ENCODE data around the gene ITPKC. TPM values are rescaled to one million over a fixed set of nuclear protein-coding genes. Genes with fewer than 3 reads are reported as not detected.

ITPKC gene
- total and polyA plus RNA-seq, 2 of the 13 experiments (the other 11 are each of a cell fraction or from before 2014, with no cell fraction given): 6.9 to 11.2 TPM

DNA sequence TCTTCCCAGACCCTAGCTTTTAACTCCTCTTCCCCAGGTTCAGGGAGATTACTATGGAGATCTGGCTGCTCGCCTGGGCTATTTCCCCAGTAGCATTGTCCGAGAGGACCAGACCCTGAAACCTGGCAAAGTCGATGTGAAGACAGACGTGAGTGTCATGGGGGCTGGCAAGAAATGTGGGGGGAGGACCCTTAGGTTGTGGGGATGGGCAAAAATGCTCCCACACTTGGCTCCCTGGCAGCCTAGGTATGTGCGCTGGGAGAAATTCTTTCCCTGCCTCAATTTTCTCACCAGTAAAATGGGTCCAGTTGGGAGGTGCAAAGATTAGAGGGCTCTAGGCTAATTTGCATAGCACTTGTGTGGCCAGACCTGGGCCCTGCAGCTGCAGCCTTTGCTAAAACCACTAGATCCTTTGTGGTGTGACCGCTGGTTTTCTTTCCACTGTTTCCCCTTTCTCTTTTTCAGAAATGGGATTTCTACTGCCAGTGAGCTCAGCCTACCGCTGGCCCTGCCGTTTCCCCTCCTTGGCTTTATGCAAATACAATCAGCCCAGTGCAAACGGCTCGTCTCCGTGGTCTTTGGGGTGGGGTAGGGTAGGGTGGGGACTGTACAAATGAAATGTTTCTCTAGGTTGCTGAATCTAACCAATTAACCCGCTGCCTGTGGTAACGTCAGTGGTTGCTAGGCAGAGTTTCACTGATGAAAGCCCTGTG is 60.2 kb downstream of the ITPKC start:
- peak; percentile 93 for DNase-seq (ENCODE audit: low spot score)
- Histone ChIP-seq H3K27me3 (ENCODE audit: control insufficient read depth in 1 of 2, insufficient read depth in 2 of 2, low read length in 2 of 2) (no peaks in the 10 kb centered on the region; a peak in 1 of 5 replicates), H4K20me1 (ENCODE audit: insufficient read depth, low read length) (no peaks in the 10 kb centered on the region), H3K4me3 (replicated peaks in 1 of 3; ENCODE audit: insufficient read depth in 1 of 3, low read depth in 2 of 3, low read length in 3 of 3) (peak overlapping the region; percentile 54 to 81 (median 62)), H3K79me2 (ENCODE audit: insufficient read depth, low read length) (no peaks in the 10 kb centered on the region), H3K4me2 (ENCODE audit: low read depth, low read length) (peak overlapping the region; percentile 95), H3K9me3 (ENCODE audit: low read length) (no peaks in the 10 kb centered on the region), H3K27ac (ENCODE audit: extremely low read length, insufficient read depth, low read length) (peak overlapping the region; percentile 97), H3K4me1 (ENCODE audit: insufficient read depth, low read length) (peaks cover 31% of the 10 kb centered on the region), H2AFZ (ENCODE audit: low read length) (peak overlapping the region; percentile 16), H3K9ac (ENCODE audit: insufficient read depth, low read depth, low read length) (peak overlapping the region; percentile 90), H3K36me3 (replicated peaks in 1 of 2; ENCODE audit: control insufficient read depth in 1 of 2, insufficient read depth in 2 of 2, low read length in 2 of 2) (no peaks in the 10 kb centered on the region)
- whole genome bisulfite sequencing (ENCODE audit: low lambda C conversion rate): 17% methylated on average over 12 of the region's 13 CpGs
- intact Hi-C loops (cut with micrococcal nuclease; ENCODE audit: unreplicated experiment) (no loop called here), in situ Hi-C loops (cut with HindIII; ENCODE audit: extremely low pct_ligation_motif_present, low pct_unique_long_range_greater_than_20kb) (no loop called here)
- ChIA-PET CTCF (ENCODE audit: low intra/inter-chr PET ratio, low total read pairs) (no interaction called here), POLR2A (interaction anchor here (0.6 to 4.1 kb wide), 19 partner anchors 9 to 351 kb away, joined by 3 to 90 read pairs (median 8); partner anchors contain the start of genes ACTMAP, COQ8B, EGLN2 and ITPKC)
- no peak for FAIRE-seq
- ATAC-seq: peak; percentile 78
- BruUV-seq (replicated peaks): no TSS peak
- TF ChIP-seq CREB1 (IDR thresholded peaks at IDR 0.05) (peak; percentile 88), CREB1 (CRISPR knock-in tag; IDR thresholded peaks at IDR 0.05) (peak; percentile 98), HNF4A (CRISPR knock-in tag; IDR thresholded peaks at IDR 0.05) (0 out of 2 replicates have a peak, but pooled peaks have one; percentile 14), ZNF446 (CRISPR knock-in tag; IDR thresholded peaks at IDR 0.05) (no peak), ZNF382 (CRISPR knock-in tag; IDR thresholded peaks at IDR 0.05; ENCODE audit: borderline replicate concordance) (no peak), SNAPC2 (CRISPR knock-in tag; IDR thresholded peaks at IDR 0.05) (no peak), NFYC (CRISPR knock-in tag; IDR thresholded peaks at IDR 0.05) (peak; percentile 73), ZNF788 (CRISPR knock-in tag; IDR thresholded peaks at IDR 0.05; ENCODE audit: borderline replicate concordance) (0 out of 2 replicates have a peak, but pooled peaks have one; percentile 18), KMT2B (CRISPR knock-in tag; IDR thresholded peaks at IDR 0.05) (0 out of 2 replicates have a peak, but pooled peaks have one; percentile 23), ZNF598 (CRISPR knock-in tag; IDR thresholded peaks at IDR 0.05; ENCODE audit: borderline replicate concordance) (no peak), HNRNPLL (IDR thresholded peaks at IDR 0.05; ENCODE audit: low read depth, low read length, poor library complexity, severe bottlenecking) (no peak)
- TF ChIP-seq, protein P1, sequence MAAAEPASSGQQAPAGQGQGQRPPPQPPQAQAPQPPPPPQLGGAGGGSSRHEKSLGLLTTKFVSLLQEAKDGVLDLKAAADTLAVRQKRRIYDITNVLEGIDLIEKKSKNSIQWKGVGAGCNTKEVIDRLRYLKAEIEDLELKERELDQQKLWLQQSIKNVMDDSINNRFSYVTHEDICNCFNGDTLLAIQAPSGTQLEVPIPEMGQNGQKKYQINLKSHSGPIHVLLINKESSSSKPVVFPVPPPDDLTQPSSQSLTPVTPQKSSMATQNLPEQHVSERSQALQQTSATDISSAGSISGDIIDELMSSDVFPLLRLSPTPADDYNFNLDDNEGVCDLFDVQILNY (CRISPR knock-in tag; conservative IDR thresholded peaks at IDR 0.05): no peak
- TF ChIP-seq, protein P2, sequence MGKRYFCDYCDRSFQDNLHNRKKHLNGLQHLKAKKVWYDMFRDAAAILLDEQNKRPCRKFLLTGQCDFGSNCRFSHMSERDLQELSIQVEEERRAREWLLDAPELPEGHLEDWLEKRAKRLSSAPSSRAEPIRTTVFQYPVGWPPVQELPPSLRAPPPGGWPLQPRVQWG (CRISPR knock-in tag; IDR thresholded peaks at IDR 0.05; ENCODE audit: borderline replicate concordance, low read depth): no peak
- TF ChIP-seq, protein P3, sequence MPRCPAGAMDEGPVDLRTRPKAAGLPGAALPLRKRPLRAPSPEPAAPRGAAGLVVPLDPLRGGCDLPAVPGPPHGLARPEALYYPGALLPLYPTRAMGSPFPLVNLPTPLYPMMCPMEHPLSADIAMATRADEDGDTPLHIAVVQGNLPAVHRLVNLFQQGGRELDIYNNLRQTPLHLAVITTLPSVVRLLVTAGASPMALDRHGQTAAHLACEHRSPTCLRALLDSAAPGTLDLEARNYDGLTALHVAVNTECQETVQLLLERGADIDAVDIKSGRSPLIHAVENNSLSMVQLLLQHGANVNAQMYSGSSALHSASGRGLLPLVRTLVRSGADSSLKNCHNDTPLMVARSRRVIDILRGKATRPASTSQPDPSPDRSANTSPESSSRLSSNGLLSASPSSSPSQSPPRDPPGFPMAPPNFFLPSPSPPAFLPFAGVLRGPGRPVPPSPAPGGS (CRISPR knock-in tag; IDR thresholded peaks at IDR 0.05): no peak
- TF ChIP-seq, protein P4, sequence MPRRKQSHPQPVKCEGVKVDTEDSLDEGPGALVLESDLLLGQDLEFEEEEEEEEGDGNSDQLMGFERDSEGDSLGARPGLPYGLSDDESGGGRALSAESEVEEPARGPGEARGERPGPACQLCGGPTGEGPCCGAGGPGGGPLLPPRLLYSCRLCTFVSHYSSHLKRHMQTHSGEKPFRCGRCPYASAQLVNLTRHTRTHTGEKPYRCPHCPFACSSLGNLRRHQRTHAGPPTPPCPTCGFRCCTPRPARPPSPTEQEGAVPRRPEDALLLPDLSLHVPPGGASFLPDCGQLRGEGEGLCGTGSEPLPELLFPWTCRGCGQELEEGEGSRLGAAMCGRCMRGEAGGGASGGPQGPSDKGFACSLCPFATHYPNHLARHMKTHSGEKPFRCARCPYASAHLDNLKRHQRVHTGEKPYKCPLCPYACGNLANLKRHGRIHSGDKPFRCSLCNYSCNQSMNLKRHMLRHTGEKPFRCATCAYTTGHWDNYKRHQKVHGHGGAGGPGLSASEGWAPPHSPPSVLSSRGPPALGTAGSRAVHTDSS (CRISPR knock-in tag; conservative IDR thresholded peaks at IDR 0.05): no peak
- TF ChIP-seq, protein P5, sequence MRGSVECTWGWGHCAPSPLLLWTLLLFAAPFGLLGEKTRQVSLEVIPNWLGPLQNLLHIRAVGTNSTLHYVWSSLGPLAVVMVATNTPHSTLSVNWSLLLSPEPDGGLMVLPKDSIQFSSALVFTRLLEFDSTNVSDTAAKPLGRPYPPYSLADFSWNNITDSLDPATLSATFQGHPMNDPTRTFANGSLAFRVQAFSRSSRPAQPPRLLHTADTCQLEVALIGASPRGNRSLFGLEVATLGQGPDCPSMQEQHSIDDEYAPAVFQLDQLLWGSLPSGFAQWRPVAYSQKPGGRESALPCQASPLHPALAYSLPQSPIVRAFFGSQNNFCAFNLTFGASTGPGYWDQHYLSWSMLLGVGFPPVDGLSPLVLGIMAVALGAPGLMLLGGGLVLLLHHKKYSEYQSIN (CRISPR knock-in tag; IDR thresholded peaks at IDR 0.05; ENCODE audit: borderline replicate concordance): no peak
- TF ChIP-seq, protein P6, sequence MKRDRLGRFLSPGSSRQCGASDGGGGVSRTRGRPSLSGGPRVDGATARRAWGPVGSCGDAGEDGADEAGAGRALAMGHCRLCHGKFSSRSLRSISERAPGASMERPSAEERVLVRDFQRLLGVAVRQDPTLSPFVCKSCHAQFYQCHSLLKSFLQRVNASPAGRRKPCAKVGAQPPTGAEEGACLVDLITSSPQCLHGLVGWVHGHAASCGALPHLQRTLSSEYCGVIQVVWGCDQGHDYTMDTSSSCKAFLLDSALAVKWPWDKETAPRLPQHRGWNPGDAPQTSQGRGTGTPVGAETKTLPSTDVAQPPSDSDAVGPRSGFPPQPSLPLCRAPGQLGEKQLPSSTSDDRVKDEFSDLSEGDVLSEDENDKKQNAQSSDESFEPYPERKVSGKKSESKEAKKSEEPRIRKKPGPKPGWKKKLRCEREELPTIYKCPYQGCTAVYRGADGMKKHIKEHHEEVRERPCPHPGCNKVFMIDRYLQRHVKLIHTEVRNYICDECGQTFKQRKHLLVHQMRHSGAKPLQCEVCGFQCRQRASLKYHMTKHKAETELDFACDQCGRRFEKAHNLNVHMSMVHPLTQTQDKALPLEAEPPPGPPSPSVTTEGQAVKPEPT (CRISPR knock-in tag; IDR thresholded peaks at IDR 0.05; ENCODE audit: low read depth): no peak

Measured in HepG2 (cell line).